Osteoblast (primary cell): ENCODE results near the gene TMEM191B. TPM values are rescaled to one million over a fixed set of nuclear protein-coding genes. Genes with fewer than 3 reads are reported as not detected.
"Not testable (repeated sequence)": the region's sequence is repeated elsewhere in the genome, so short reads cannot be mapped to it uniquely, and the experiment has no call there.

Experiments used
- DNase-seq: peaks from one replicate; pipeline ENCODE4 v3.0.0; 2011; ENCODE audit warnings: low spot score, mixed read lengths; ENCODE audit not compliant: insufficient read length; ENCODE audit errors: missing footprints
- H2AFZ ChIP-seq: 2 replicates; pipeline ENCODE4 v1.6.0; 2011; ENCODE audit warnings: mild to moderate bottlenecking, low read length
- H3K27ac ChIP-seq: 2 replicates; pipeline ENCODE4 v1.5.1; 2011; ENCODE audit warnings: mild to moderate bottlenecking, low read depth, low read length, moderate library complexity
- H3K27me3 ChIP-seq: 2 replicates; pipeline ENCODE4 v1.6.0; 2012; ENCODE audit warnings: mild to moderate bottlenecking, control low read depth, inconsistent platforms, low read length, moderate library complexity; ENCODE audit not compliant: insufficient read depth
- H3K36me3 ChIP-seq: 2 replicates; pipeline ENCODE4 v1.5.1; 2011; ENCODE audit warnings: mild to moderate bottlenecking, low read length, control low read depth, moderate library complexity; ENCODE audit not compliant: insufficient read depth
- H3K4me1 ChIP-seq: 2 replicates; pipeline ENCODE4 v1.5.1; 2011; ENCODE audit warnings: mild to moderate bottlenecking, low read length, control low read depth, moderate library complexity; ENCODE audit not compliant: insufficient read depth
- H3K4me2 ChIP-seq: 2 replicates; pipeline ENCODE4 v1.6.0; 2011; ENCODE audit warnings: mild to moderate bottlenecking, low read length; ENCODE audit not compliant: insufficient read depth
- H3K4me3 ChIP-seq: fragments of 200-600 bp; sonication (generic); 3 replicates; pipeline ENCODE4 v1.5.1; 2012; ENCODE audit warnings: mild to moderate bottlenecking, low read length, inconsistent platforms; ENCODE audit not compliant: insufficient read depth
- H3K79me2 ChIP-seq: 2 replicates; pipeline ENCODE4 v1.6.0; 2012; ENCODE audit warnings: mild to moderate bottlenecking, low read length, control low read depth, inconsistent platforms; ENCODE audit not compliant: insufficient read depth
- H3K9me3 ChIP-seq: 2 replicates; pipeline ENCODE4 v1.5.1; 2011; ENCODE audit warnings: low read depth, low read length, control low read depth
- H4K20me1 ChIP-seq: 2 replicates; pipeline ENCODE4 v1.6.0; 2012; ENCODE audit warnings: mild to moderate bottlenecking, low read length, control low read depth; ENCODE audit not compliant: insufficient read depth
- total RNA-seq: library from RNA; depleted of rRNA; stranded (reverse); fragments of >200 nt; gene quantifications from 2 replicates; pipeline ENCODE4 v1.2.3, GENCODE V29; 2012

The TMEM191B gene
- total RNA-seq, 1 donor, result not detected

DNA sequence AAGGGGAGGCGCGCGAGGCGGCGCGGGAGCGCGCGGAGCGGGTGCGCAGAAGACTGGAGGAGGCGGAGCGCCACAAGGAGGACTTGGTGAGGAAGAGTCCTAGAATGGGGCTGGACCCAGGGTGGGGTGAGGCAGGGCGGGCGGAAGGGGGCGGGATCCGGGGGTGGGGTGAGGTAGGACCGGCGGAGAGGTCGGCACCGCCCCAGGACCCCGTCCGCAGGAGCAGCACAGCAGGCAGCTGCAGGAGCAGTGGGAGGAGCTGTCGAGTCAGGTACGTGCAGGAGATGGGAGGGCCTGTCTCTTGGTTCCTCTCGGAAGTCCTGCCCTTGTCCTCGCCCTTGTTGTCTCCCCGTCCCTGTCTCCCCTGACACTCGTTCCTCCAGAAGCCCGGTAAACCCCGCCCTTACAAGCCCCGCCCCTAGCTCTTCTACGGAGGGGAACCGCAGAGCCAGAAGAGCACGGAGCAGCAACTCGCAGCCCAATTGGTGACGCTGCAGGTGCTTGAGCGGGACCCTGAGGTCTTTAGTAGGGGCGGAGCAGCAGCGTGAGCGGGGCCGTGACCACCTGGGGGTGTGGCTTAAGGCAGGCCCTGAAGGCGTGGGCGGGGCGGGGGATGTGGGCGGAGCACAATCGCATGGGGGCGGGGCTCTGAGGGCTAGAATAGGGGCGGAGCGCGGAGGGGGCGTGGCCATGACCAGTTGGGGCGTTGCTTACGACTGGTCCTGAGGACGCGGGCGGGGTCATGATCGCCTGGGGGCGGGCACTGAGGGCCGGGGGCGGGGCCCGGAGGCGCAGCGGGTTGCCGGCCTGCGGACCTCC, 1.2 kb downstream of the TMEM191B start:
- H3K27me3 ChIP-seq, H4K20me1 ChIP-seq, H3K27ac ChIP-seq, H3K4me1 ChIP-seq, H3K36me3 ChIP-seq, DNase-seq, H3K4me3 ChIP-seq, H2AFZ ChIP-seq, H3K9me3 ChIP-seq, H3K79me2 ChIP-seq: not testable (repeated sequence)
- H3K4me2 ChIP-seq, result peak overlapping the region; percentile 43

DNA sequence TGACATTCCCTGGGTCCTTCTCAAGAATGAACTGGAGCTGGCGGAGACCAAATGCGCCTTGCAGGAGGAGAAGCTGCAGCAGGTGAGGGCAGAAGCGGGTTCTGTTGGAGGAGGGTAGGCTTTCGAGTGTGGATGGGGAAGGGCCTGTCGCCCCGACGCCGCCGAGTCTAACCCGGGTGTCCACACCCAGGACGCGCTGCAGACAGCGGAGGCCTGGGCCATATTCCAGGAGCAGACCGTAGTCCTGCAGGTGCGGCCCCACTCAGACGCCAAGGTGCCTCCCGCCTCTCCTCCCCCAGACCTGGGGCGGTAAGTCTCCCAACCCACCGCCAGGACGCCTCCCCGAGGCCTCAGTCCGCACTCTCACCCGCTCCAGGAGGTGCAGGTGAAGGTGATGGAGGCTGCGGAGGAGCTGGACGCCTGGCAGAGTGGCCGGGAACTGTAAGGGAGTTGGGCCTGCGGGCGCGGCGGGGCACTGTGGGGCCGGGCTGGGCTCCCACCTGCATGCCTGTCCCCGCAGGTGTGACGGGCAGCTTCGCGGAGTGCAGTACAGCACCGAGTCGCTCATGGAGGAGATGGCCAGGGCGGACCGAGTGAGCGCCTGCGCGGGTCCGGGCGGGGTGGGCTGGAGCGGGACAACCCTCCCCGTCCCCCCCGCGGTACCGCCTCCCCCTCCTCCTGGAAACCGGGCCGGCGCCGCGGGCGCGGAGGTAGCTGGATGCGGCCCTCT, 2.0 kb downstream of the TMEM191B start:
- H3K4me3 ChIP-seq, H3K27ac ChIP-seq, H3K9me3 ChIP-seq, H3K36me3 ChIP-seq, H4K20me1 ChIP-seq, H2AFZ ChIP-seq, H3K79me2 ChIP-seq, H3K4me1 ChIP-seq, H3K27me3 ChIP-seq, H3K4me2 ChIP-seq, DNase-seq: not testable (repeated sequence)

DNA sequence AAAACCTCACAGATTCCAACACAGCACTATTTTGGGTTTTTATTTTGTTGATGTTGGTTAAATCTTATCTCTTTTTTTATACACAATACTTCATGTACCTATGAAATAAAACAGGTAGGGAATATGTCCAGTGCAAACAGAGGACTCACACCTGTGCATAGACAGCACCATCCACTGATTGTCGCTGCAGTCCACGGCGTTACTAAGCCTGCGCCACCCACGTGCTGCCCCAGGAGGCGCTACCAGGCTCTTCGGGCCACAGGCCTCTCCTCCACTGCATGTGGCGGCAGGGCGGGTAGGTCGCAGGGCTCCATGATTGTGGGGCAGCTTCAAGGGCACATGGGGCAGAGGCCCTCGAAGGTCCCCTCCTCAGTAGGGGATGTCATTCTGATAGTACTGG, 6.0 kb downstream of the TMEM191B start:
- not testable (repeated sequence) for H3K4me3 ChIP-seq, H3K9me3 ChIP-seq, H3K36me3 ChIP-seq, H2AFZ ChIP-seq, H3K4me2 ChIP-seq, H3K4me1 ChIP-seq, H3K27ac ChIP-seq, H4K20me1 ChIP-seq, DNase-seq, H3K79me2 ChIP-seq, H3K27me3 ChIP-seq

DNA sequence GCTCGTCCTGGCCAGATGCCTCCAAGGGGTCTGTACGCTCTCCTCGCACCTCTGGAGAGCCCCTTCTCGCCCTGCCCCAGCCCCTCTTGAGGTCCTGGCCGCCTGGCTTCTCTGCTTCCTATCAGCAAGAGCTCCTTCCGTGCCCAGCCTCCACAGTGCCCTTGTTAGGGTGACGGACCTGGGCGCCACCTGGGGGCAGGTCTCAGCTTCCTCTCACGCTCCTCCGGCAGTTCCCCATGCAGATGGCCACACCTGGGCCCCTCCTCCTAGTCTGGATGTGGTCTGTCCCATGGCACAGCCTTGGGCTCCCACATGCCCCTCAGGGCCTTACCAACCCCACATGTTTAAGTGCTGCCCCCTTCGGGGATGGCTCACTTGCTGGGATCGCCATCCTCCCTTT, 6.7 kb downstream of the TMEM191B start:
- not testable (repeated sequence) for H3K36me3 ChIP-seq

DNA sequence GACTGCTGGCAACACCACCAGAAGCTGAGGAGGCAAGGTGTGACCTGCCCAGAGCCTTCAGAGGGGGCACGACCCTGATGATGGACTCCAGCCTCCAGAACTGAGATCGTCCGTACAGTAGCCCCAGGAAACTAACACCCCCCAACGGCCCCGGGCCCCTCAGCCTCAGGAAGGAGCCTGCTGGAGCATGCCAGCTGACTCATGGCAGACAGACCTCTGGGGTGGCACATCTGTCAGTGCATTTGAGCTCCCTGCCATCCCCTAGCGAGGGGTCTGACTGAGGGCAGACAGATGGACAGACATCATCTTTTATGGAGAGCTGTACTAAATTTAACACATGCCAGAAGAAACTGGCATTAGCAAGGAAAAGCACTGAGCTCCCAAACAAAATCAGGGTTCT, 12.4 kb downstream of the TMEM191B start:
- H4K20me1 ChIP-seq, H3K27me3 ChIP-seq, H3K27ac ChIP-seq, H2AFZ ChIP-seq, DNase-seq, H3K9me3 ChIP-seq, H3K4me3 ChIP-seq, H3K79me2 ChIP-seq, H3K4me2 ChIP-seq, H3K4me1 ChIP-seq, H3K36me3 ChIP-seq: not testable (repeated sequence)

More for the DNA sequence above, 6.7 kb downstream of the TMEM191B start:
- not testable (repeated sequence) for DNase-seq, H3K27ac ChIP-seq, H3K79me2 ChIP-seq, H3K27me3 ChIP-seq, H3K4me3 ChIP-seq, H2AFZ ChIP-seq, H3K4me2 ChIP-seq, H3K4me1 ChIP-seq, H3K9me3 ChIP-seq, H4K20me1 ChIP-seq

DNA sequence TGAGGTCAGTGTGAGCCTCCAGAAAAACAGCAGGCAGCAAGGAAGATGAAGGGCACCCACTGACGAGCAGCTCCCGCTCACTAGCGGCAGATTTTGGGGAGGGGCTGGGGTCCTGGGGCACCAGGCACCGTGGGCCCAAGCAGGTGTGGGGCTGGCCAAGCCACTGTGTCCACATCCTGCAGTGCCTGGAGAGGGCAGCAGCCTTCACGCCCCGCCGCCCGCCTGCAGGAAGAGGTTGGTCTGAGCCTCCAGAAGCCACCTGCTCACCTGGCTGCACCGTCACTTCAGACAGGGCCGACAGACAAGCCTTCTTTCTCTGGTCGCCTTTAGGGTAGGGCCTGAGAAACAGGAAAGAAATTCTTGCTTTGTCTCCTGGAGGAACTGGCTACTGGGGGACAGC, 15.8 kb downstream of the TMEM191B start:
- H2AFZ ChIP-seq, H3K4me2 ChIP-seq: not testable (repeated sequence)

DNA sequence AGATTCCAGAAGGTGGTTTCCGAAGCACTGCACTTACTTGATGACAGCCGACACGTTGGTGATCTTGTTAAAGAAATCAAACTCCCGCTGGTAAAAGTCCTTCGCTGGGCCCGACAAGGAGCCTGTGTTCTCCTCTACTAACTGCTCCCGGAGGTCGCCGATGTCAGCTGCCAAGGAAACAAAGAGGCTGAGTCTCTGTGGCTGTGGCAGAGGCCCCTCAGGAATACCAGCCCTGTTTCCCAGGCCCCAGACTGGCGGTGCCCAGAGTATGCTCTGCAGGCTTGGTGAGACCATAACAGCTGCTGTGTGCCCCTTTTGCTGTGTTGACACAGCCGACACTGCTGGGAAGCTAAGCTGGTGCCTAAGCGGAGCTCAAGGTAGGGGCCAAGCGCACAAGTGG, 17.0 kb downstream of the TMEM191B start:
- H2AFZ ChIP-seq, H3K27ac ChIP-seq, H3K4me2 ChIP-seq, H3K4me3 ChIP-seq, H3K79me2 ChIP-seq, H4K20me1 ChIP-seq, H3K9me3 ChIP-seq, H3K27me3 ChIP-seq, DNase-seq, H3K4me1 ChIP-seq, H3K36me3 ChIP-seq: not testable (repeated sequence)

More for the DNA sequence above, 15.8 kb downstream of the TMEM191B start:
- H3K36me3 ChIP-seq, H3K4me1 ChIP-seq, DNase-seq, H3K27me3 ChIP-seq, H3K79me2 ChIP-seq, H3K9me3 ChIP-seq, H4K20me1 ChIP-seq, H3K27ac ChIP-seq, H3K4me3 ChIP-seq: not testable (repeated sequence)

DNA sequence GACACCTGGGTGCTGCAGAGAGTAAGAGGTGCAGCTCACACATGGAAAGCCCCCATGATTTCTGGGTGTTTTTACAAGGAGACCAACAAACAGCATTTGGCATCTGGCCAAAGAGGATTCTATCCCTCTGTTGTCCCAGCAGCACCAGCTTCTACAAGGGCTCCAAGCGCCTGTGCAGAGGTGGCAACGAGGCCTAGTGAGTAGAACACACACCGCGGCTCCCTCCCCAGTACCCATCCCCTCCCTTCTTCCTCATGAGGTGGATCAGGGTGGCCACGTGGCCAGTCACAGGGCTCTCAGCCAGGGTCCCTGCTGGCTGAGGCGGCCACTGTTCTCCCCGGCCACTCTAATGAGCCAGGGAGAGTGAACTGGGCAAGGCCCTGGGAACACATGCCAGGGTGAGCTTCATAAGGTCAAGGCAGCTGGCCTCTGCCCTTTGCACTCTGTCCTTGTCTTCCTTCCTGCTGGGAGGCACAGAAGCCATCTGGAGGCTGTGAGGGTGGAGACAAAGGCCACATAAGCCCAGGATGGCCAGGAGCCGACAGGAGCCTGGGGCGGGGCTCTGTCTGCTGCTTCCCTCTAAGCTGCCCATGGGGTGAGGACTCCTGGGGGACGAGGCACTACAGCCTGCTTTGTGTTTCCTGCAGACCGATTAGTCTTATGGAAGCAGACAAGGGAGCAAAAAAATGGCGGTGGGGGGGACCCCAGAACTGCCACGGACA, 22.0 kb downstream of the TMEM191B start:
- not testable (repeated sequence) for H2AFZ ChIP-seq

More for the DNA sequence above, 22.0 kb downstream of the TMEM191B start:
- H4K20me1 ChIP-seq, H3K4me1 ChIP-seq, DNase-seq, H3K79me2 ChIP-seq, H3K36me3 ChIP-seq, H3K9me3 ChIP-seq, H3K4me2 ChIP-seq, H3K27me3 ChIP-seq, H3K27ac ChIP-seq, H3K4me3 ChIP-seq: not testable (repeated sequence)
